H1 (cell line): Measurements from ENCODE around the gene ADM2. TPM values are rescaled to one million over a fixed set of nuclear protein-coding genes. Genes with fewer than 3 reads are reported as not detected.

Experiments
- ASH2L ChIP-seq: fragments of 200-600, 300-600 bp; sonication (generic); IDR thresholded peaks from one replicate; pipeline ENCODE4 v1.7.1; 2017; ENCODE audit warnings: low read length
- CBX5 ChIP-seq: fragments of 300-800, 300-1000 bp; sonication (generic); IDR thresholded peaks from 2 replicates; pipeline ENCODE4 v1.7.1; 2016; ENCODE audit warnings: antibody characterized with exemption, low read length, low read depth
- JUND ChIP-seq: IDR thresholded peaks from 2 replicates; pipeline ENCODE4 v1.6.1; 2011; ENCODE audit warnings: mild to moderate bottlenecking, improper control_type of control experiment, low read length
- polyA plus RNA-seq, 7 experiments: library from polyadenylated mRNA; depleted of rRNA in 3 of 7; stranded (reverse) in 5 of 7; unstranded in 2 of 7; fragments of >200 nt in 5 of 7; fragments of 200-250 nt in 2 of 7; gene quantifications; 1 replicate in 5 of 7; 2 replicates in 1 of 7; 4 replicates in 1 of 7; pipeline versions ENCODE4 v1.2.1 to v1.2.3, GENCODE V29; 2011 to 2013; ENCODE audit warnings: missing spikeins in 2 of 7, mixed read lengths in 2 of 7
- total RNA-seq: library from RNA; stranded (reverse); fragmentation: NEBNext Ultra II Directional; extraction: Animal tissue kit (Norgen Biotek cat#: 25700); gene quantifications from 2 replicates; pipeline ENCODE4 v1.2.1, GENCODE V29; 2021

Gene ADM2
- total and polyA plus RNA-seq, 2 of the 8 experiments (the other 6 are each of a cell fraction or from before 2014, with no cell fraction given) = 3.3 to 7.5 TPM

DNA sequence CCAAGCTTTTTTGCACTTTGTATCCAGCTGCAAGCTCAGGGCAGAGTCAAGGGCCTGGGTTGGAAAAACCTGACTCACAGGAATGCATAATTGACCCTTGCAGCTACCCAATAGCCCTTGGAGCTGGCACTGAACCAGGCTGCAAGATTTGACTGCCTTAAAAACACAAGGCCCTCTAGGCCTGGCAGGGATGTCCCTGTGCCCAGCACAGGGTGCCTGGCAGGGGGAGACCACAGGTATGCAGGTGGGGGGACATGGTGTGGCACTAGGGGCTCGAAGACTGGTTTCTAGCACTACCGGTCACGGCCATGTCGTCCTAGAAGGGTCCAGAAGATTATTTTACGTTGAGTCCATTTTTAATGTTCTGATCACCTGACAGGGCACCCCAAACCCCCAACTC lies 36.7 kb upstream of the ADM2 start (continued):
- TF ChIP-seq JUND (no peak), ASH2L (no peak), CBX5 (no peak)
